Activated T-cell treated with anti-CD3 and anti-CD28 coated beads, Interleukin-2, amount 50 U/mL, for 72 hours (primary cell): ENCODE data around the gene RNLS. TPM values are rescaled to one million over a fixed set of nuclear protein-coding genes. Genes with fewer than 3 reads are reported as not detected.

Source experiments
- ATAC-seq, 2 donors: fragments of 150-1000 bp; cut with Tn5 transposase; replicated peaks in 1 of 2; 2 replicates each; pipeline ENCODE4 v1.10.0; 2021; ENCODE audit warnings: moderate library complexity in 2 of 2, mild to moderate bottlenecking in 1 of 2
- DNase-seq, 2 donors: peaks; one replicate each; pipeline ENCODE4 v3.0.0; 2021 to 2022; ENCODE audit warnings: mixed read lengths in 1 of 2
- H3K27ac Mint-ChIP-seq: one replicate; pipeline ENCODE4 v1.8.0; 2022; ENCODE audit warnings: mild to moderate bottlenecking, moderate library complexity, mixed read lengths
- H3K27me3 Mint-ChIP-seq: one replicate; pipeline ENCODE4 v1.8.0; 2022; ENCODE audit warnings: low read depth, mixed read lengths
- H3K36me3 Mint-ChIP-seq, 2 donors: one replicate each; pipeline ENCODE4 v1.8.0; 2022; ENCODE audit warnings: mixed read lengths in 2 of 2, mild to moderate bottlenecking in 1 of 2; ENCODE audit not compliant: insufficient read depth in 2 of 2
- H3K4me1 Mint-ChIP-seq: one replicate; pipeline ENCODE4 v1.8.0; 2022; ENCODE audit warnings: low read depth, mixed read lengths
- H3K4me3 Mint-ChIP-seq, 2 donors: one replicate each; pipeline ENCODE4 v1.8.0; 2022; ENCODE audit warnings: mild to moderate bottlenecking in 2 of 2, mixed read lengths in 2 of 2, moderate library complexity in 2 of 2
- H3K9me3 Mint-ChIP-seq, 2 donors: one replicate each; pipeline ENCODE4 v1.8.0; 2022; ENCODE audit warnings: mixed read lengths in 2 of 2
- total RNA-seq, 2 donors: library from RNA; stranded (reverse); gene quantifications; one replicate each; pipeline ENCODE4 v1.2.3, GENCODE V29; 2022

RNLS gene
- total RNA-seq, 2 donors from 2014 or later, result 2.6 to 6.2 TPM

DNA sequence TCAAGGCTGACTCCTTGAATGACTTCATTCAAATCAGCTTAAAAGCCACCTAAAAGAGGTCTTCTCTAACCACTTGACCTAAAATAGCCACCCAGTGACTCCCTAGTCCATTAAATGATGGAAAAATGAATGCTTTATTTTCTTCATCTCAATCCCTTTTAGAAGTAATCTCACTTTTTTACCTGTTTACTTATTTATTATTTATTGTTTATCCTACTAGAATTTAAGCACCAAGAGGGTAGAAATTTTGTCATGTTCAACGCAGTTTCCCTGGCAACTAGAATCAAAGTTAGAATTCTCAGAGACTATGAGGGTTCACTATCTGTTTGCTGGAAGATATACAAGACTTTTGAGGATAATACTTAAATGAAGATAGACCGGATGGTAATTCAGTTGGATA is 3.3 kb upstream of the RNLS start, which contains the start of gene LIPJ:
LIPJ (plus strand) TSS at position 301 of the 400 bp plus-strand sequence. CDS start 3,926 bp downstream, outside the sequence.
- Mint-ChIP-seq H3K4me3 (no peak within 1 kb of the TSS), H3K4me1 (peaks cover 13% of the 10 kb centered on the region), H3K27ac (no peak within 1 kb of the TSS), H3K9me3 (no peaks in the 10 kb centered on the region), H3K36me3 (no peaks in the 10 kb centered on the region), H3K27me3 (peaks cover 13% of the 10 kb centered on the region)
- ATAC-seq (no peak), DNase-seq (no peak)

GRCh38 chr10:88583584-88583957 is 453 bp upstream of the RNLS start:
- Mint-ChIP-seq H3K4me3 (peak overlapping the region; percentile 92 to 96), H3K27me3 (peaks cover 13% of the 10 kb centered on the region), H3K9me3 (no peaks in the 10 kb centered on the region), H3K36me3 (no peaks in the 10 kb centered on the region), H3K4me1 (peaks cover 13% of the 10 kb centered on the region), H3K27ac (peak overlapping the region; percentile 95)
- ATAC-seq, result no peak
- DNase-seq, result no peak

- peak overlapping the region; percentile 82 for H3K27ac Mint-ChIP-seq
- peaks cover 13% of the 10 kb centered on the region for H3K27me3 Mint-ChIP-seq
- no peaks in the 10 kb centered on the region for H3K36me3 Mint-ChIP-seq
- DNase-seq (no peak), ATAC-seq (no peak)
- peak overlapping the region; percentile 76 to 92 for H3K4me3 Mint-ChIP-seq
- no peaks in the 10 kb centered on the region for H3K9me3 Mint-ChIP-seq
- H3K4me1 Mint-ChIP-seq, result peaks cover 13% of the 10 kb centered on the region
These were observed 710 bp downstream of the RNLS start for GRCh38 chr10:88582411-88582805.

DNA sequence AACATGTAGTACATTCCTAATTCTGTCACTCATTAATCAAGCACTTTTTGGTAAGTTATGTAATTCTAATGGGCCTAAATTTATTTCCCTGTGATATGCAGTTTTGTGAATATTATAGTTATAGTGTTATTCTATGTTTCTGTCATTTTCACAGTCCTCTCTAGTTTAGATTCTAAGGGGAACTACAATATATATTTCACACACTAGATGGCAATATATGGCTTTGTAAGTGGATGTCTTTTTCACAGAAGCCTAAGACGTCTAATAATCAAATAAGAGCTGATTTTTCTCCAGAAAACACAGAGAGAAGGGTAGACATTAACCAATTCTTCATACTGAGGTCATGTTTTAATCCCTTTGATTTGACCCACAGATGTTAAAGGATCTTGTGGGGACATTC is 18.0 kb downstream of the RNLS start:
- Mint-ChIP-seq H3K9me3 (no peaks in the 10 kb centered on the region), H3K27ac (no peak overlapping the region), H3K4me1 (no peaks in the 10 kb centered on the region), H3K36me3 (peaks cover 0 to 2% of the 10 kb centered on the region in 2 donors), H3K27me3 (no peaks in the 10 kb centered on the region), H3K4me3 (no peak overlapping the region)
- DNase-seq (no peak), ATAC-seq (peak in 1 of 2 donors; percentile 51)

DNA sequence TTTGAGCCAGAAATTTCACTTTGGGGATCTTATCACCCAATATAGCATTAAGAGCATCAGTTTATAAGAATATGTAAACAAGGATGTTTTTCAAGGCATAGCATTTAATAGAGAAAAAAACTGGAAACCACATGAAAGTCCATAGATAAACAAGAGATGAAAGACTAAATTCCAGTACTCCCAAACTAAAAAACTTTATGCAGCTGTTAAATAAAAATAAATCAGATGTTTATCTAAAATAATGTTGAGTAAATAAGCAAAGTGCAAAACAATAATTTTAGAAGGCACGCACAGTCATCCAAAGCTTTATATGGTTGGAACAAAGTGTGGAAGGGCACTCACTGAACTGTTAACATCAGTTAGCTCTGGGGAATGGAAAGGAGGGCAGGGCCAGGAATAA is 21.0 kb downstream of the RNLS start:
- peaks cover 6% of the 10 kb centered on the region for H3K4me1 Mint-ChIP-seq
- DNase-seq (no peak), ATAC-seq (no peak)
- H3K9me3 Mint-ChIP-seq, result no peaks in the 10 kb centered on the region
- H3K27me3 Mint-ChIP-seq, result no peaks in the 10 kb centered on the region
- no peak overlapping the region for H3K27ac Mint-ChIP-seq
- H3K4me3 Mint-ChIP-seq, result no peak overlapping the region
- H3K36me3 Mint-ChIP-seq, result peaks cover 0 to 2% of the 10 kb centered on the region in 2 donors

DNA sequence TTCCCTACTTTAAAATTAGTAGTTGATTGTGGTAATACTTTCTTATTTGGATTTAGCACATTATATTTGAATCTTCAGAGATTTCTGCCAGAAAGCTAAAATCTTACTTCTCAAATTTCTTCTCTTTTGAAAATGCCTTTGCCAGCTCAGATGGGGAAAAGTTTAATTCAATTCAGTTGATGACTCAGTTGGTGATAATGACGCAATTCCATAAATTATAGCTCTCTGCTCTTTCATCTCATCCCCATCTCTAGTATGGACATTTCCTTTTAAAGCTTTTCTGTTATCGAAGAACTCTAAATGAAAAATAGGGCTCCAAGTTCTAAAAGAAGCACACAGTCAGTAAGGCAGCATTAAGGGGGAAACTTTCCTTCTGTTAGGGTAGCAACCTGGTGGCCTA is 25.5 kb downstream of the RNLS start:
- Mint-ChIP-seq H3K9me3 (no peaks in the 10 kb centered on the region), H3K36me3 (peaks cover 0 to 2% of the 10 kb centered on the region in 2 donors), H3K27ac (no peak overlapping the region), H3K4me1 (peaks cover 14% of the 10 kb centered on the region), H3K4me3 (no peak overlapping the region), H3K27me3 (no peaks in the 10 kb centered on the region)
- DNase-seq (no peak), ATAC-seq (no peak)

DNA sequence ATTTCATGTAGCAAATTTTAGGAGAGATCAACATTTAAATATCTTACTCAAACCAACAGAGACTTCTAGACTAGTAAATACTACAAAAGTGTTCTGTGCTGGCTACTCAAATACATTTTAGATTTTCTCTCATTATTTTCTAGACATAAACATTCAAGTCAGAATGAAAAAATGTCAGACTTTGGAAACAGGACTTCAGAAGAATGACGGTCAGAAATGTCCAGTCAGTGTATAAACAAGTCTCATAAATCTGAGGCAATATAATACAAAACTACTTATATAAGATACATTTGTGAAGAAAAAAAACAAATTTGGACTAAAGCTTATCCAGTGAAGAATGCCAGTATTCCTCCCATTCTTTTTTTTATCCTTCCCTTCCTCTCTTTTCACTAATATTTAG is 25.9 kb downstream of the RNLS start:
- DNase-seq (no peak), ATAC-seq (no peak)
- H3K27ac Mint-ChIP-seq, result no peak overlapping the region
- H3K4me3 Mint-ChIP-seq, result no peak overlapping the region
- peaks cover 0 to under 1% of the 10 kb centered on the region in 2 donors for H3K36me3 Mint-ChIP-seq
- H3K27me3 Mint-ChIP-seq, result no peaks in the 10 kb centered on the region
- no peaks in the 10 kb centered on the region for H3K9me3 Mint-ChIP-seq
- peaks cover 14% of the 10 kb centered on the region for H3K4me1 Mint-ChIP-seq

DNA sequence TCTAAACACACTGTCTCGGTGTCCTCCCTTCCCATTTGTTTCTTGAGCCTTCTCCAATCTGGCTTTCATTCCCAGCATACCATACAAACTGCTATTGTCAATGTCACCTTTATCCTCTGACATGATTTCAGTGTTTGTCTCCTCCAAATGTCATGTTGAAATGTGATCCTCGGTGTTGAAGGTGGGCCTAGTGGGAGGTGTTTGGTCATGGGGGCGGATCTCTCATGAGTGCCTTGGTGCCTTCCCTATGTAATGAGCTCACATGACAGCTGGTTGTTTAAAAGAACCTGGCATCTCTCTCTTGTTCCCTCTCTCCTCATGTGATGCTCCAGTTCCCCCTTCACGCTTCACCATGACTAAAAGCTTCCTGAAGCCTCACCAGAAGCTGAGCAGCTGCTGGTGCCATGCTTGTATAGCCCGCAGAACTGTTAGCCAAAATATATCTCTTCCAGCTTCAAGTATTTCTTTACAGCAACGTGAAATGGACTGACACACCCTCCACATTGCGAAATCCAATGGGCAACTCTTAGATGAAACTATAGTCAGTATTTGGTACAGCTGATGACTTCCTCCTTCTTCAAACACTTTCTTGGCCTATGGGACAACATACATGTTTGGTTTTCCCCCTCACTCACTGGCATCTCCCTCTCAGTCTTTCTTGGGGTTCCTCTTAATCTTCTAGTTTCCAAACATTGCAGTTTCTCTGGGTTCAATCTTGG is 27.8 kb downstream of the RNLS start:
- ATAC-seq (no peak), DNase-seq (no peak)
- H3K4me1 Mint-ChIP-seq, result peaks cover 14% of the 10 kb centered on the region
- no peaks in the 10 kb centered on the region for H3K9me3 Mint-ChIP-seq
- H3K36me3 Mint-ChIP-seq, result no peaks in the 10 kb centered on the region
- no peak overlapping the region for H3K4me3 Mint-ChIP-seq
- H3K27me3 Mint-ChIP-seq, result no peaks in the 10 kb centered on the region
- H3K27ac Mint-ChIP-seq, result no peak overlapping the region

GRCh38 chr10:88553116-88553752 is 29.9 kb downstream of the RNLS start:
- Mint-ChIP-seq H3K27me3 (no peaks in the 10 kb centered on the region), H3K36me3 (no peaks in the 10 kb centered on the region)

GRCh38 chr10:88551246-88551645 is 31.9 kb downstream of the RNLS start:
- Mint-ChIP-seq H3K27me3 (no peaks in the 10 kb centered on the region), H3K36me3 (no peaks in the 10 kb centered on the region), H3K4me3 (no peak overlapping the region), H3K9me3 (no peaks in the 10 kb centered on the region), H3K4me1 (peaks cover 8% of the 10 kb centered on the region), H3K27ac (no peak overlapping the region)
- ATAC-seq, result no peak
- DNase-seq, result no peak

More at GRCh38 chr10:88553116-88553752, 29.9 kb downstream of the RNLS start:
- ATAC-seq (peak; percentile 75 to 88), DNase-seq (peak; percentile 18 to 28)
- Mint-ChIP-seq H3K9me3 (no peaks in the 10 kb centered on the region), H3K27ac (no peak overlapping the region), H3K4me1 (peaks cover 14% of the 10 kb centered on the region), H3K4me3 (no peak overlapping the region)

DNA sequence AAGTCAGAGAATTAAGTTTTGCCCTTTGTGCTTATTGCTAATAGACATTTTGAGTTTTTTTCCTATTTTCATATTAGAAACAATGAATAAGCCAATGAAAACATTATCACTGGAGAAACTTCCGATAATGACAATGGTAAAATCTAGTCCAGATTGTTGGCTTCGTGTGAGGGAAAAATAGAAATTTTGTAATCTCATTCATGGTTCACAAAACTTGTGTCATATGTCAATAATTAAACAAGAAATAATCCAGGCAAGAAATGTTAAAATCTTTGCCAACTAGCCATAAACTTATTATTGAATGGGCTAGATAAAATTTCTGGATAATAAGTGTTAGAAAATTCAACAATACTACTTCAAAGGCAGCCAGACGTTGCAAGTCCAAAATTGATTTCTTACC is 36.6 kb downstream of the RNLS start:
- DNase-seq (no peak), ATAC-seq (no peak)
- Mint-ChIP-seq H3K27ac (no peak overlapping the region), H3K9me3 (no peaks in the 10 kb centered on the region), H3K4me3 (no peak overlapping the region), H3K4me1 (peaks cover 6% of the 10 kb centered on the region), H3K27me3 (no peaks in the 10 kb centered on the region), H3K36me3 (no peaks in the 10 kb centered on the region)

- Mint-ChIP-seq H3K4me1 (peaks cover 6% of the 10 kb centered on the region), H3K36me3 (no peaks in the 10 kb centered on the region), H3K4me3 (no peak overlapping the region), H3K27ac (no peak overlapping the region), H3K27me3 (no peaks in the 10 kb centered on the region), H3K9me3 (no peaks in the 10 kb centered on the region)
- DNase-seq (no peak), ATAC-seq (no peak)
These were observed 37.8 kb downstream of the RNLS start for GRCh38 chr10:88545359-88545758.

DNA sequence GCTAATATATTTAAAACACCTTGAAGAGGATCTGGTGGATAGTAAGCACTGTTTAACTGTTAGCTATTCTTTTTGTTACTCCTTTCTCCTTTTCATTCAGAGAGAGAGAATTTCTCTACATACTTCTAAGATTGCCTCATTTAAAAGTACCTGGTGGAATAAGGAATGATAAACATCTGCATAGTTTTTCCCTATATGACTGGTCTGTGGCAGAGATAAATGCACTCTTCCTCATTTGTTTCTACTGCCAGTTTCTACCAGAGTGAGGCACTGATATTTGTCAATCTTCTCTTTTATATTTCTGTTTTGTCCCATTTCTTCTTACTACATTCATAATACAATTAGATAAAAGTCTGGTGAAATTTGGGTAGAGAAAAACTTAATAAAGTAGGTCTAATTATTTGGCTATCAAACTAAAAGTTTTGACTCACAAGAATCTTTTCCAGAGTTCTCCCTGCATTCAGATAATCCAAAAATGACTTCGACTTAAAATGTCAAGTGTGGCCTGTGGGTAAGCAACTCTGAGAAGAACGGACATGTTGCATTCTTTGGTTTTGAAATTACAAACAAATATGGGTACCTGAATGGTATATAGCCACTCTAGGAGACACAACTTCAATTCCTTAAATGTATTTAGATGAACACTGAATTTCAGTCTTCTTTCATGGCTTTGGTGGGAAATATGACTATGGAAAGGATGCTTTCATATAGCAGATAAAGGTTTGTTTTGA is 38.8 kb downstream of the RNLS start:
- Mint-ChIP-seq H3K27ac (no peak overlapping the region), H3K27me3 (no peaks in the 10 kb centered on the region), H3K36me3 (no peaks in the 10 kb centered on the region), H3K4me3 (no peak overlapping the region), H3K9me3 (no peaks in the 10 kb centered on the region), H3K4me1 (peaks cover 6% of the 10 kb centered on the region)
- DNase-seq (no peak), ATAC-seq (peak; percentile 59 to 68)
